ENCODE measurements around the gene TMEM145. TPM values are rescaled to one million over a fixed set of nuclear protein-coding genes. Genes with fewer than 3 reads are reported as not detected.

The TMEM145 gene
- total and polyA plus RNA-seq, 2 donors from 2014 or later, result not detected

GRCh38 chr19:42284591-42285341 lies 28.3 kb upstream of the TMEM145 start:
- intact Hi-C loops (cut with DNase I), result no loop called here
- H3K9ac ChIP-seq (ENCODE audit: low read length in 3 of 3), result peak overlapping the region; percentile 21 to 86 (median 67)

GRCh38 chr19:42285541-42285941 lies 27.6 kb upstream of the TMEM145 start:
- TF ChIP-seq CTCF (IDR thresholded peaks at IDR 0.05; ENCODE audit: borderline replicate concordance, extremely low read depth, insufficient read depth), result no peak
- DNase-seq (peak in 3 of 5 donors; percentile 34 to 77 (median 75)), FAIRE-seq (no peak)
- H3K27me3 ChIP-seq (ENCODE audit: control insufficient read depth, insufficient read depth, low read length), result no peaks in the 10 kb centered on the region
- intact Hi-C loops (cut with DNase I), result no loop called here
- no peaks in the 10 kb centered on the region for H3K9me3 ChIP-seq (ENCODE audit: control insufficient read depth in 2 of 3, insufficient read depth in 1 of 3, low read length in 3 of 3)
- peaks cover 10 to 38% (median 35%) of the 10 kb centered on the region in 3 donors for H3K4me1 ChIP-seq (ENCODE audit: control insufficient read depth in 2 of 3, insufficient read depth in 2 of 3, low read depth in 1 of 3, low read length in 3 of 3)
- peaks cover 0 to 27% (median 12%) of the 10 kb centered on the region in 3 donors for H3K36me3 ChIP-seq (ENCODE audit: control insufficient read depth in 2 of 3, insufficient read depth in 3 of 3, low read length in 3 of 3)
- peak overlapping the region in 2 of 3 donors; percentile 61 to 74 for H3K4me3 ChIP-seq (ENCODE audit: low read length in 3 of 3)
- peak overlapping the region; percentile 79 to 84 for H3K27ac ChIP-seq (ENCODE audit: low read depth in 2 of 2, low read length in 2 of 2)
- peak overlapping the region; percentile 8 to 86 (median 21) for H3K9ac ChIP-seq (ENCODE audit: low read length in 3 of 3)

More at GRCh38 chr19:42284591-42285341, 28.3 kb upstream of the TMEM145 start:
- no peak for TF ChIP-seq CTCF (IDR thresholded peaks at IDR 0.05; ENCODE audit: borderline replicate concordance, extremely low read depth, insufficient read depth)
- FAIRE-seq, result no peak
- peaks cover 10 to 38% (median 35%) of the 10 kb centered on the region in 3 donors for H3K4me1 ChIP-seq (ENCODE audit: control insufficient read depth in 2 of 3, insufficient read depth in 2 of 3, low read depth in 1 of 3, low read length in 3 of 3)
- H3K36me3 ChIP-seq (ENCODE audit: control insufficient read depth in 2 of 3, insufficient read depth in 3 of 3, low read length in 3 of 3), result peaks cover 0 to 24% (median 12%) of the 10 kb centered on the region in 3 donors
- H3K9me3 ChIP-seq (ENCODE audit: control insufficient read depth in 2 of 3, insufficient read depth in 1 of 3, low read length in 3 of 3), result no peaks in the 10 kb centered on the region
- peak overlapping the region; percentile 74 to 84 for H3K27ac ChIP-seq (ENCODE audit: low read depth in 2 of 2, low read length in 2 of 2)
- no peaks in the 10 kb centered on the region for H3K27me3 ChIP-seq (ENCODE audit: control insufficient read depth, insufficient read depth, low read length)
- DNase-seq, result peak in 4 of 5 donors; percentile 40 to 88 (median 63)
- peak overlapping the region; percentile 61 to 75 (median 74) for H3K4me3 ChIP-seq (ENCODE audit: low read length in 3 of 3)

GRCh38 chr19:42285988-42286348 lies 27.1 kb upstream of the TMEM145 start:
- Histone ChIP-seq H3K27me3 (ENCODE audit: control insufficient read depth, insufficient read depth, low read length) (no peaks in the 10 kb centered on the region), H3K9me3 (ENCODE audit: control insufficient read depth in 2 of 3, insufficient read depth in 1 of 3, low read length in 3 of 3) (no peaks in the 10 kb centered on the region), H3K4me3 (ENCODE audit: low read length in 3 of 3) (peak overlapping the region; percentile 3 to 74 (median 36)), H3K27ac (ENCODE audit: low read depth in 2 of 2, low read length in 2 of 2) (peak overlapping the region; percentile 79 to 84), H3K4me1 (ENCODE audit: control insufficient read depth in 2 of 3, insufficient read depth in 2 of 3, low read depth in 1 of 3, low read length in 3 of 3) (peaks cover 10 to 38% (median 35%) of the 10 kb centered on the region in 3 donors), H3K36me3 (ENCODE audit: control insufficient read depth in 2 of 3, insufficient read depth in 3 of 3, low read length in 3 of 3) (peaks cover 0 to 27% (median 12%) of the 10 kb centered on the region in 3 donors), H3K9ac (ENCODE audit: low read length in 3 of 3) (peak overlapping the region in 1 of 3 donors; percentile 51)
- DNase-seq (no peak), FAIRE-seq (no peak)
- TF ChIP-seq CTCF (IDR thresholded peaks at IDR 0.05; ENCODE audit: borderline replicate concordance, extremely low read depth, insufficient read depth), result no peak
- intact Hi-C loops (cut with DNase I), result no loop called here

Measured in kidney (tissue), 14 donors.